H9 (cell line): Measurements from ENCODE around the gene TMEM170B. TPM values are rescaled to one million over a fixed set of nuclear protein-coding genes. Genes with fewer than 3 reads are reported as not detected.

ENCODE experiments used
- DNase-seq: peaks from one replicate; pipeline ENCODE4 v3.0.0-alpha.2; 2017
- H2AFZ ChIP-seq: one replicate; pipeline ENCODE4 v1.6.1; 2013; ENCODE audit warnings: mild to moderate bottlenecking, low read length, control low read depth, moderate library complexity
- H2AK5ac ChIP-seq: 2 replicates; pipeline ENCODE4 v1.6.1; 2013; ENCODE audit warnings: low read length, control low read depth, mixed read lengths; ENCODE audit not compliant: insufficient read length
- H2BK120ac ChIP-seq: one replicate; pipeline ENCODE4 v1.6.1; 2013; ENCODE audit warnings: low read depth, mild to moderate bottlenecking, low read length, control low read depth, inconsistent platforms; ENCODE audit not compliant: poor library complexity, severe bottlenecking
- H2BK12ac ChIP-seq: 2 replicates; pipeline ENCODE4 v1.6.1; 2013; ENCODE audit warnings: low read length, control low read depth, mixed read lengths, low read depth; ENCODE audit not compliant: insufficient read length
- H2BK15ac ChIP-seq: 2 replicates; pipeline ENCODE4 v1.6.1; 2013; ENCODE audit warnings: low read depth, low read length, control low read depth
- H2BK20ac ChIP-seq: one replicate; pipeline ENCODE4 v1.6.1; 2013; ENCODE audit warnings: low read depth, mild to moderate bottlenecking, low read length, control low read depth, inconsistent platforms; ENCODE audit not compliant: poor library complexity, severe bottlenecking
- H2BK5ac ChIP-seq: 2 replicates; pipeline ENCODE4 v1.6.1; 2013; ENCODE audit warnings: low read length, control low read depth, mixed read lengths; ENCODE audit not compliant: insufficient read length
- H3K14ac ChIP-seq: 2 replicates; pipeline ENCODE4 v1.6.1; 2013; ENCODE audit warnings: low read length, control low read depth; ENCODE audit not compliant: insufficient read depth
- H3K18ac ChIP-seq: 2 replicates; pipeline ENCODE4 v1.6.1; 2013; ENCODE audit warnings: low read depth, mild to moderate bottlenecking, mixed read lengths, low read length, control low read depth; ENCODE audit not compliant: insufficient read length
- H3K23ac ChIP-seq: 2 replicates; pipeline ENCODE4 v1.6.1; 2013; ENCODE audit warnings: low read length, control low read depth, mixed read lengths, low read depth; ENCODE audit not compliant: insufficient read length
- H3K23me2 ChIP-seq: 2 replicates; pipeline ENCODE4 v1.6.1; 2013; ENCODE audit warnings: low read depth, mild to moderate bottlenecking, mixed read lengths, low read length, control low read depth; ENCODE audit not compliant: insufficient read length, poor library complexity, severe bottlenecking
- H3K27ac ChIP-seq: 2 replicates; pipeline ENCODE4 v1.5.1; 2013; ENCODE audit warnings: low read length, control low read depth, mixed read lengths, low read depth; ENCODE audit not compliant: insufficient read length
- H3K27me3 ChIP-seq: 2 replicates; pipeline ENCODE4 v1.6.1; 2013; ENCODE audit warnings: low read length, control low read depth, inconsistent platforms; ENCODE audit not compliant: insufficient read depth
- H3K4ac ChIP-seq: 2 replicates; pipeline ENCODE4 v1.6.1; 2013; ENCODE audit warnings: low read depth, mild to moderate bottlenecking, control low read depth, inconsistent platforms, low read length, moderate library complexity
- H3K4me1 ChIP-seq: 2 replicates; pipeline ENCODE4 v1.6.1; 2013; ENCODE audit warnings: low read length, control low read depth, inconsistent platforms; ENCODE audit not compliant: insufficient read depth
- H3K4me2 ChIP-seq: 2 replicates; pipeline ENCODE4 v1.6.1; 2013; ENCODE audit warnings: low read length, control low read depth, mixed read lengths; ENCODE audit not compliant: insufficient read length, insufficient read depth
- H3K56ac ChIP-seq: 2 replicates; pipeline ENCODE4 v1.6.1; 2013; ENCODE audit warnings: low read depth, mild to moderate bottlenecking, mixed read lengths, low read length, control low read depth; ENCODE audit not compliant: insufficient read length
- H3K79me1 ChIP-seq: 2 replicates; pipeline ENCODE4 v1.6.1; 2013; ENCODE audit warnings: low read depth, mild to moderate bottlenecking, moderate library complexity, low read length, control low read depth, inconsistent platforms; ENCODE audit not compliant: insufficient read depth, poor library complexity, severe bottlenecking
- H3K79me2 ChIP-seq: 2 replicates; pipeline ENCODE4 v1.6.1; 2013; ENCODE audit warnings: low read length, control low read depth, inconsistent platforms; ENCODE audit not compliant: insufficient read depth
- H3K9ac ChIP-seq: 2 replicates; pipeline ENCODE4 v1.6.1; 2013; ENCODE audit warnings: low read length, control low read depth, mixed read lengths; ENCODE audit not compliant: insufficient read length; ENCODE audit errors: extremely low read depth
- H3K9me3 ChIP-seq: one replicate; pipeline ENCODE4 v1.6.1; 2013; ENCODE audit warnings: low read depth, low read length, inconsistent platforms; ENCODE audit not compliant: control insufficient read depth
- H3T11ph ChIP-seq: one replicate; pipeline ENCODE4 v1.6.1; 2013; ENCODE audit warnings: mild to moderate bottlenecking, low read length, control low read depth, inconsistent platforms
- H4K20me1 ChIP-seq: one replicate; pipeline ENCODE4 v1.6.1; 2013; ENCODE audit not compliant: control insufficient read depth, insufficient read length, insufficient read depth
- H4K5ac ChIP-seq: 2 replicates; pipeline ENCODE4 v1.6.1; 2013; ENCODE audit warnings: low read depth, mild to moderate bottlenecking, mixed read lengths, low read length, control low read depth; ENCODE audit not compliant: insufficient read length
- H4K8ac ChIP-seq: replicated peaks from 2 replicates; pipeline ENCODE4 v1.6.1; 2013; ENCODE audit warnings: low read length, control low read depth, mixed read lengths, low read depth; ENCODE audit not compliant: insufficient read length
- H4K91ac ChIP-seq: 2 replicates; pipeline ENCODE4 v1.6.1; 2013; ENCODE audit warnings: low read depth, mild to moderate bottlenecking, moderate library complexity, mixed read lengths, low read length, control low read depth; ENCODE audit not compliant: insufficient read length
- H3K27ac Mint-ChIP-seq, 3 experiments: 2 replicates in 2 of 3; 3 replicates in 1 of 3; pipeline ENCODE4 v1.8.0; 2020 to 2021; ENCODE audit warnings: mixed read lengths in 3 of 3, mild to moderate bottlenecking in 1 of 3, moderate library complexity in 1 of 3
- H3K27me3 Mint-ChIP-seq: 2 replicates; pipeline ENCODE4 v1.8.0; 2021; ENCODE audit warnings: low read depth, mild to moderate bottlenecking, moderate library complexity, mixed read lengths
- H3K36me3 Mint-ChIP-seq, 3 experiments: 2 replicates in 2 of 3; 3 replicates in 1 of 3; pipeline ENCODE4 v1.8.0; 2020 to 2021; ENCODE audit warnings: low read depth in 3 of 3, mixed read lengths in 3 of 3; ENCODE audit not compliant: insufficient read depth in 1 of 3
- H3K4me1 Mint-ChIP-seq, 2 experiments: 2 replicates each; pipeline ENCODE4 v1.8.0; 2020; ENCODE audit warnings: mixed read lengths in 2 of 2
- H3K4me3 Mint-ChIP-seq, 2 experiments: 2 replicates in 1 of 2; 3 replicates in 1 of 2; pipeline ENCODE4 v1.8.0; 2020 to 2021; ENCODE audit warnings: mild to moderate bottlenecking in 2 of 2, mixed read lengths in 2 of 2, moderate library complexity in 1 of 2
- H3K9me3 Mint-ChIP-seq, 2 experiments: 2 replicates in 1 of 2; 3 replicates in 1 of 2; pipeline ENCODE4 v1.8.0; 2020; ENCODE audit warnings: mild to moderate bottlenecking in 2 of 2, mixed read lengths in 2 of 2, moderate library complexity in 1 of 2
- WGBS: extraction: QIAGEN DNeasy Blood & Tissue Kit; methylation state at CpG from one replicate; pipeline ENCODE4 v1.1.7; 2013; ENCODE audit warnings: missing lambda C conversion rate, low lambda C conversion rate, mixed read lengths; ENCODE audit not compliant: insufficient read length; ENCODE audit errors: extremely low coverage; 5-methylcytosine and 5-hydroxymethylcytosine counted together
- total RNA-seq: library from RNA; stranded (reverse); gene quantifications from 2 replicates; pipeline ENCODE4 v1.2.1, GENCODE V29; 2021
- TF ChIP-seq, protein P1 (sequence below): fragments of 200-600 bp; sonication (generic); conservative IDR thresholded peaks from 3 replicates; pipeline ENCODE4 v1.8.0; 2021; ENCODE audit warnings: antibody characterized with exemption, mild to moderate bottlenecking

The TMEM170B gene
- total RNA-seq, 1 experiment from 2014 or later: 2.9 TPM

DNA sequence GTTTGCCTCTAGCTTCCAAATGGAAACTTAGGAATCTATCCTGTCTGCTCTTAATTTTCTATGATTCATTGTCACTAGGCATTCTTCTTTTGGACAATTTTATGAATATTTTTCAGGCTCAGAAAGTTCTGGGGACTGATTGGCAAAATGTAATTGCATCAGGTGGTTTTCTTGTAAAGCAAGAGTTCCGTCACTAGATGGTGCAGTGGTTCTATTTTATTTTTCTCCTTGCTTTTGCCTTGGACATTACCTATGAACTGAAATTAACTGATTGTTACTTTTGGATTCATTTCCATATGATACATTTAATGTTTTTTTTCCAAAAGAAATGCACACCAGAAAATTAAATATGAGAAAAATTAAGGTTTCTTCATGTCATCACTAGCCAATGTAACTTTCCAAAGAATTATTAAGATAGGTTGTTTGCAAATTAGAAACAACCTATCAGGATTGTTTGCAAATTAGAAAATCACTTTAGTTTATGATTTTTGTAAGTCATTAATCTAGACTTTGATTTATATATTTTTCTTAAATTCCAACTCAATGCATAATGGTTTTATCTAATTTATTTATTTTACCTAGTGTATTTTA is 48.0 kb downstream of the TMEM170B start:
- Histone ChIP-seq H4K20me1 (no peaks in the 10 kb centered on the region), H3K79me2 (no peaks in the 10 kb centered on the region), H3K4me1 (peaks cover 2% of the 10 kb centered on the region; the same call in 1 of the 2 replicates), H3K27ac (no peak overlapping the region), H2BK12ac (no peak overlapping the region), H3K4ac (no peak overlapping the region), H3K23ac (no peak overlapping the region), H3T11ph (no peak overlapping the region), H2BK5ac (no peak overlapping the region), H2BK15ac (no peak overlapping the region), H3K18ac (no peak overlapping the region), H2BK20ac (no peak overlapping the region), H3K14ac (no peak overlapping the region), H3K9ac (no peak overlapping the region), H3K56ac (no peak overlapping the region), H3K9me3 (no peaks in the 10 kb centered on the region), H3K27me3 (no peaks in the 10 kb centered on the region), H2BK120ac (no peak overlapping the region), H3K79me1 (no peaks in the 10 kb centered on the region), H4K91ac (no peak overlapping the region), H4K5ac (no peak overlapping the region), H2AK5ac (no peak overlapping the region), H3K23me2 (no peaks in the 10 kb centered on the region), H4K8ac (no peak overlapping the region), H2AFZ (no peak overlapping the region), H3K4me2 (no peak overlapping the region)
- peaks cover 3% of the 10 kb centered on the region in 2 experiments; a peak in 4 of 5 replicates for H3K9me3 Mint-ChIP-seq
- H3K27me3 Mint-ChIP-seq: no peaks in the 10 kb centered on the region; the same call in 1 of the 2 replicates
- H3K4me1 Mint-ChIP-seq: peaks cover 10 to 18% of the 10 kb centered on the region in 2 experiments
- no peak overlapping the region for H3K4me3 Mint-ChIP-seq
- peak overlapping the region in 1 of 3 experiments; percentile 68; a peak in 1 of 7 replicates for H3K27ac Mint-ChIP-seq
- H3K36me3 Mint-ChIP-seq: peaks cover under 1 to 1% (median under 1%) of the 10 kb centered on the region in 3 experiments
- WGBS: no CpG with 5 or more reads among the region's 1 CpG
- TF ChIP-seq, protein P1, sequence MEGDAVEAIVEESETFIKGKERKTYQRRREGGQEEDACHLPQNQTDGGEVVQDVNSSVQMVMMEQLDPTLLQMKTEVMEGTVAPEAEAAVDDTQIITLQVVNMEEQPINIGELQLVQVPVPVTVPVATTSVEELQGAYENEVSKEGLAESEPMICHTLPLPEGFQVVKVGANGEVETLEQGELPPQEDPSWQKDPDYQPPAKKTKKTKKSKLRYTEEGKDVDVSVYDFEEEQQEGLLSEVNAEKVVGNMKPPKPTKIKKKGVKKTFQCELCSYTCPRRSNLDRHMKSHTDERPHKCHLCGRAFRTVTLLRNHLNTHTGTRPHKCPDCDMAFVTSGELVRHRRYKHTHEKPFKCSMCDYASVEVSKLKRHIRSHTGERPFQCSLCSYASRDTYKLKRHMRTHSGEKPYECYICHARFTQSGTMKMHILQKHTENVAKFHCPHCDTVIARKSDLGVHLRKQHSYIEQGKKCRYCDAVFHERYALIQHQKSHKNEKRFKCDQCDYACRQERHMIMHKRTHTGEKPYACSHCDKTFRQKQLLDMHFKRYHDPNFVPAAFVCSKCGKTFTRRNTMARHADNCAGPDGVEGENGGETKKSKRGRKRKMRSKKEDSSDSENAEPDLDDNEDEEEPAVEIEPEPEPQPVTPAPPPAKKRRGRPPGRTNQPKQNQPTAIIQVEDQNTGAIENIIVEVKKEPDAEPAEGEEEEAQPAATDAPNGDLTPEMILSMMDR: peak; percentile 82
- DNase-seq: no peak
